HS-27A (cell line): ENCODE results near the gene ADGRV1.

Source experiments
- DNase-seq: peaks from one replicate; pipeline ENCODE4 v3.0.0-alpha.2; 2012; ENCODE audit warnings: low read depth, missing footprints

The ADGRV1 gene

GRCh38 chr5:90558344-90559192 lies at the start of gene ADGRV1:
ADGRV1 (plus strand) TSS chr5:90558797; CDS start chr5:90558896, 99 bp downstream.
- DNase-seq = no peak

GRCh38 chr5:90510438-90510837 lies 48.2 kb upstream of the ADGRV1 start:
- DNase-seq = no peak

DNA sequence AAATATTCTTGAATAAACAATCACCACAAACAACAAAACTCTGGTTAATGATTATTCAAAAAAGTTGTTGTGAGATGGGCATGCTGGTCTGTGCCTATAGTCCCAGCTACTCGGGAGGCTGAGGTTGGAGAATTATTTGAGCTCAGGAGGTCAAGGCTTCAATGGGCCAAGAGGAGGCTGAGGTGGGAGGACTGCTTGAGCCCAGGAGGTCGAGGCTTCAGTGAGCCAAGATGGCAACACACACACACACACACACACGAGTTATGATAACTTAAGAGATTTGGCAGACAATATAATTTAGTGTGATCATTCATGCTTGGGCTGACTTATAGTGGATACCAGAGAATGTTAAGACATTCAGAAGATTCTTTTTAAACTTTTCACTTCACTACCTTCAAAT lies 44.1 kb upstream of the ADGRV1 start:
- no peak for DNase-seq

DNA sequence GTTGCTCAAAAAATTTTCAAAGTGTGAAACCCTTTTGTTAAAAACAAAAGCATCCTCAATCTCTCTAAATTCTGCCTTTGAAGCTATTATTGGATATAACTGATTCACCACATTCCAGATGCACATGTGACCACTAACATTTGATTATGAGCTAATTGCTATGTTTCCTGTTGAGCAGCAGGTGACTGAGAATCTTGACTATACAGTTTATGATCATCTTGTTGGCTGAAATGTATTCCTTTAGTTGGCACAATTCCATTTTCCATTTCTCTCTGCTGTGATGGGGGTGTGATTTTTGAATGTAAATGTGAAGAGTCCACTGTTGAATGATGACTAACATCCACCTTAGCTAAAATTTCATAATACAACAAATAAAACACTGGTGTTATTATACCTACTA lies 39.9 kb upstream of the ADGRV1 start:
- DNase-seq = no peak

DNA sequence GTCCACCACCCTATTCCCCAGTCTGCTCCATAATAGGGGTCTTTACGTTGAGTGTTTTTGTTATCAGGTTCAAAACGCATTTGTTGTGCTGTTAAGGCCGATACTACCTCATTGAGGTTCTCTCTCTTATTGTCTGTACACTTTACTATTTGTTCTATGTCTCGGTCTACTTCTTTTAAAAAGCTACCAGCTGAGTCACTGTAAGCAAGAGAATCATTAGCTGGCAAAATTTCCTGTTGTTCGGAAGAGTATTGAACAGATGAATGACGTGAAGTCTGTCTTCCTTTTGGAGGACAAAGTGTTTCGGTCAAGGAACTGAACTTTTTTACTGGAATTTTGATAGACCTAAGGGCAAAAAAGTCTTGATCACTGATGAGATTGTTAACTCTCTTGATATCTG lies 39.5 kb upstream of the ADGRV1 start:
- DNase-seq = no peak

GRCh38 chr5:90528601-90529193 lies 29.9 kb upstream of the ADGRV1 start:
- DNase-seq = no peak

GRCh38 chr5:90529194-90529938 lies 29.2 kb upstream of the ADGRV1 start, which contains the start of gene LYSMD3:
LYSMD3 (minus strand) TSS chr5:90529584; CDS start chr5:90525289, 4,295 bp downstream.
- peak; percentile 58 for DNase-seq

GRCh38 chr5:90529939-90530677 lies 28.5 kb upstream of the ADGRV1 start:
- DNase-seq = peak; percentile 22

DNA sequence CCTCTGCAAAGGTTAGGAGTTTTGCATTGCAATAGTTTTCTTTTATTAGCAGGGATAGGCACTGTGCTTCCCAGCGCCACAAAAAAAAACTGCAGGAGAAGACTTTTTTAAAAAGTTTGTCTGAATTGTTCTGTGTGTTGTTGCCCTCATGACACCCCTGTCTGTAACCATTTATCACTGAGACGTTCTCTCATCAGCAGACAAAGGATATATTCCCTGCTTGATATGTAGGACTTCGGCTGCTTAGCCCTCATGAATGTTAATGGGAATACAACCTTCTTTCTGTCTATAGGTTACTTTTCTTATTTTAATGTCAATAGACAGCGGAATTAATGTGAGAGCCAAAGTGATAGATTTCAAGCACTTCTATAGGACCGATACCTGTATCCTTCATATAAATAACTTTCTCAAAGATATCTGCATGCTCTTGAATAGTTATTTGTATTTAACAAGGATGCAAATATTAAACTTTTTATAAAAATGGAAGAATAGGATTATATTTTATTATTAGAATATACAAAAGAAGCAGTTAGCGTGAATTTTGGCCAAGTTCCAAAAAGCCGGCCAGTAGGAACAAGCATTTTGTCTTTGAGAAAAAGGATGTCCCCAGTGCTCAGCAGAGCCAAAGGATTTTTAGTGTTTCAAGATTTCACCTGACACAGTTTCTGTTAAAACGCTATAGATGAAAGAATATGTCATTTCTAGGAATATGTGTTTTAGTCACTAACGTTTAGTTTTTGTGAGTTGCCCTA lies 27.7 kb upstream of the ADGRV1 start:
- DNase-seq = no peak

GRCh38 chr5:90533794-90534193 lies 24.8 kb upstream of the ADGRV1 start:
- DNase-seq = no peak

GRCh38 chr5:90534922-90535321 lies 23.7 kb upstream of the ADGRV1 start:
- no peak for DNase-seq

- DNase-seq = no peak
Measured at GRCh38 chr5:90542827-90543519, 15.6 kb upstream of the ADGRV1 start.

DNA sequence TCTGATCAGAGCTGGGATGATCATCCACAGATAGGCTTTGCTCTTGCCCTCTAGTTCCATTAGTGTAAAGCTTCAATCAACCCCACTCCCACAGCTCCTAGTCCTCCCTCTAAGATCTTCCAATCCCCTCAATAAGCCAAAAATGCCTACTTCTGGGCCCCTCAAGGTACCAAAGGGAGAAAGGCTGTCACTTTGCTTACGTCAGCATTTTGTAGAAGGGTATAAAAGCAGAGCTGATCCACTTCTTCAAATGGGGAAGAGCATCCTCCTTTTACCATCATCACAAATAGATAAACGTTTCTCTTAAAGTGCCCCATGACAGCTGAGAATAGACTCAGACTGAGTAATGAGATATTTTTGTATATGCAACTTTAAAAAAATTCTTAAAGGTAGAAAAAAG lies 13.1 kb upstream of the ADGRV1 start:
- DNase-seq = no peak

DNA sequence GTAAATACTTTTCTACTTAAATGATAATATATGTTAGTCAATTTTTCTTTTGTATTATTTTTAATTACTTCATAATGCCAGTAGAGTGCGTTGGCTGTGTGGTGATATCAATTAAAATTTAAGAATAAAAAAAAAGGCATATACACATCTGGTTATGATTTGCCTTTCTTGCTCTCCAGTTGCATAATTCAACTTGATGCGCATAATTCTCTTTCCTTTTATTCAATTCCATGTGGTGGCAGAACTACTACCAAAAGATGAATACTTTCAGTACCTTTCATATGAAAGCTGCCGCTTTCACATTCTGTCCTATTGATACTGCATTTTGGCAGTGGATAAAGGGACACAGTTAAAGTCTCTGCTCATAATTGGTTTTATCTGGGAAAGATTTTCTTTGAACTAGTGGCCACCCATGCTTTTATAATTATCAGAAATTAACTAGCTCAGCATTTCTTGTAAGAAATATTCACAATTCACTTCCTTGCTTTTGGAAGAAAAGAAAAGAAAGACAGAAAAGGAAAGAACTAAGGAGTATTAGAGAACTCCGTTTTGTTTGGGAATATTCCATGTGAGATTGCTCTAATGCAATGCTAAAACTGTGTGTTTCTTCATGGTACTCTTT lies 12.3 kb upstream of the ADGRV1 start:
- no peak for DNase-seq

GRCh38 chr5:90547072-90547536 lies 11.5 kb upstream of the ADGRV1 start:
- DNase-seq = no peak

DNA sequence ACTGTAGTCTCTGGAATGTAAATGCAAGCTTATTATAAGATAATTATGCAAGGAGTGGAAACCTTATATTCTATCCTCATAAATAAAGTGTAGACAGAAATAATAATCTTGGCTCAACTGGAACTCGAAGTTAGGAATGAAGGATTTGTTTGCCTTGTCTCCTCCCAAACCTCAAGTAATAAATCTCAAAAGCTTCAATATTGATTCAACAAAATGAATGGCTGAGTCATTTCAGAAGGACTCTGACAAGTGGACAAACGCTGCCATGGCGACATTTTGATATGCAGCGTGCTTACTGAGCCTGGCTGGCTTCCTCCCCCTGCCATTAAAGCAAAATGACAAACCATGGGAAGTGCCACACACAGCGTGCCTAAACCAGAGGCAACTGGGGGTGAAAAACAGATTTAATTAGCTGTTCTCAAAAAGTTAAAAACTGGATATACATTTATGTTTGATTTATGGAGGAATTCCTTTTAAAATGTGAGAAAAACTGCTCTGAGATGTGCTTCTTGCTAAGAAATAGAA lies 10.5 kb upstream of the ADGRV1 start:
- no peak for DNase-seq

DNA sequence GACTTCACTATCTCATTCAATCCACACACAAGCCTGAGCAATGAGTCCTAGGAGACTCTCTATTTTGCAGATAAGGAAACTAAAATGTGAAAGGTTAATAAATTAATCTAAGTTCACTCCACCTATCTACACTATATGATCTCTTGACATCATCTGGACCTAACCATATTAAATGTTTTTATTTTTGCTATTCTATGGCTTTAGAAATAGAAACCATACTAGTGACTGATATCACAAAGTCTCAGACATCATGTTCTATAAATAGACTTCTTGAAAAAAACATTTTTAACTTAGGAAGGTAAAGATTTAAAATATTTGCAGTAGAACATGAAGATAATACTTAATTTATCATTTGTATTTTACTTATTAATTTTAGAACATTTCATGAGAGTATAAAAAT lies 9.4 kb upstream of the ADGRV1 start:
- DNase-seq = no peak

- DNase-seq = no peak
Measured at GRCh38 chr5:90549729-90550275, 8.8 kb upstream of the ADGRV1 start.

DNA sequence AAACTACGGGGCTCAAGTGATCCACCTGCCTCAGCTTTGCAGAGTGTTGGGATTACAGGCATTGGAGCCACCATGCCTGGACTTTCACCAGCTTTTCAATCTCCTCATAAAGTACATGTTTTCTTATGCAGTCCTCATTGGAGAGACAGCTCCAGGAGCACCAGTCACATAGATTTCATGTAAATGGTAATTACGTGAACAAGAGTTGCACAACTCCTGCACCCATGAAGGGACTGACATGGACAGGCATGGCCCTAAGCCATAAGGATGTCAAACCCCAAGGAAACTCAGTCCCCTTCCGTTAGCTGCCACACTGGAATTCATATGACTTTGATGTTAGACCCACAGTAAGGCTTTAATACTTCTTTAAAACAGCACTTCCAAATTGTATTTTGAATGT lies 7.6 kb upstream of the ADGRV1 start:
- DNase-seq = no peak

DNA sequence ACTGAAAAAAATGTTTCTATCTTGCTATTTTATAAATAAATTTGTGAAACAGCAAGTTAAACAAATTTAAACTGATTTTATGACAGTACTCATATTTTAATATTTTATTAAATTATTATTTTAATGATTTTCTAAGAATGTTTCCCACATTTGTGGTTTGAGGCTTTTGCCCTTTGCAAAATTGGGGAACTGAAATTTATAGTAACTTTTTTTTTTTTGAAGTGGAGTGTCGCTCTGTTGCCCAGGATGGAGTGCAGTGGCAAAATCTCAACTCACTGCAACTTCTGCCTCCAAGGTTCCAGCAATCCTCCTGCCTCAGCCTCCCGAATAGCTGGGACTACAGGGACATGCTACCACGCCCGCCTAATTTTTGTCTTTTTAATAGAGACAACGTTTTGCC lies 7.2 kb upstream of the ADGRV1 start:
- DNase-seq = no peak
